WI38 (cell line): ENCODE measurements around the gene METTL14.
A peak's percentile ranks its signal among the peaks of the same experiment; 100 is the strongest.

Source experiments
- H3K4me3 ChIP-seq: 2 replicates; pipeline ENCODE4 v1.5.1; 2011; ENCODE audit warnings: low read depth, mild to moderate bottlenecking, control low read depth, low read length
- TF ChIP-seq, protein P1 (sequence below): IDR thresholded peaks from 2 replicates; pipeline ENCODE4 v1.5.1; 2012; ENCODE audit warnings: low read depth, mild to moderate bottlenecking, control low read depth, low read length

METTL14 gene

GRCh38 chr4:118723369-118723768, 38.2 kb downstream of the METTL14 start:
- H3K4me3 ChIP-seq, result no peak overlapping the region
- TF ChIP-seq, protein P1, sequence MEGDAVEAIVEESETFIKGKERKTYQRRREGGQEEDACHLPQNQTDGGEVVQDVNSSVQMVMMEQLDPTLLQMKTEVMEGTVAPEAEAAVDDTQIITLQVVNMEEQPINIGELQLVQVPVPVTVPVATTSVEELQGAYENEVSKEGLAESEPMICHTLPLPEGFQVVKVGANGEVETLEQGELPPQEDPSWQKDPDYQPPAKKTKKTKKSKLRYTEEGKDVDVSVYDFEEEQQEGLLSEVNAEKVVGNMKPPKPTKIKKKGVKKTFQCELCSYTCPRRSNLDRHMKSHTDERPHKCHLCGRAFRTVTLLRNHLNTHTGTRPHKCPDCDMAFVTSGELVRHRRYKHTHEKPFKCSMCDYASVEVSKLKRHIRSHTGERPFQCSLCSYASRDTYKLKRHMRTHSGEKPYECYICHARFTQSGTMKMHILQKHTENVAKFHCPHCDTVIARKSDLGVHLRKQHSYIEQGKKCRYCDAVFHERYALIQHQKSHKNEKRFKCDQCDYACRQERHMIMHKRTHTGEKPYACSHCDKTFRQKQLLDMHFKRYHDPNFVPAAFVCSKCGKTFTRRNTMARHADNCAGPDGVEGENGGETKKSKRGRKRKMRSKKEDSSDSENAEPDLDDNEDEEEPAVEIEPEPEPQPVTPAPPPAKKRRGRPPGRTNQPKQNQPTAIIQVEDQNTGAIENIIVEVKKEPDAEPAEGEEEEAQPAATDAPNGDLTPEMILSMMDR, result no peak

- no peak overlapping the region for H3K4me3 ChIP-seq
- TF ChIP-seq, protein P1, result no peak
These were observed 42.2 kb downstream of the METTL14 start for GRCh38 chr4:118727360-118727759.

- peak overlapping the region; percentile 28; the same call in 1 of the 2 replicates for H3K4me3 ChIP-seq
- TF ChIP-seq, protein P1, result no peak
These were observed 44.4 kb downstream of the METTL14 start for GRCh38 chr4:118729287-118730286.

DNA sequence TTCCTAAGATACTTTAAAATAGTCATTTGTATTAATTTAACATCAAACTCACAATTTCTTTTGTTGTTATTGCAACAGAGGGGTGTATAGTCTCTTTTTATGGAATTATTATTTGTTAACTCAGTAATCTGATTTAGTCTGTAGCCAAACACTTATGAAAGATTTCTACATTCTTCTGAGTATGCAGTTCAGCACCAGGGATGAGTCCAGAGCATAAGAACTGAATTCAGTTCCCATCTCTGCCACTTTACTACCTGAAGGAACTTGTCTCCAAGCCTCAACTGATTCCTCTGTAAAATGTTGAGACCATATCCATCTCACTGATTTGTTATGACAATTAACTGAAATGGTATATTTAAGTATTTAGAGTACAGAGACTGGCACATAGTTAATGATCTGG, 45.5 kb downstream of the METTL14 start:
- no peak overlapping the region for H3K4me3 ChIP-seq
- TF ChIP-seq, protein P1, result no peak

DNA sequence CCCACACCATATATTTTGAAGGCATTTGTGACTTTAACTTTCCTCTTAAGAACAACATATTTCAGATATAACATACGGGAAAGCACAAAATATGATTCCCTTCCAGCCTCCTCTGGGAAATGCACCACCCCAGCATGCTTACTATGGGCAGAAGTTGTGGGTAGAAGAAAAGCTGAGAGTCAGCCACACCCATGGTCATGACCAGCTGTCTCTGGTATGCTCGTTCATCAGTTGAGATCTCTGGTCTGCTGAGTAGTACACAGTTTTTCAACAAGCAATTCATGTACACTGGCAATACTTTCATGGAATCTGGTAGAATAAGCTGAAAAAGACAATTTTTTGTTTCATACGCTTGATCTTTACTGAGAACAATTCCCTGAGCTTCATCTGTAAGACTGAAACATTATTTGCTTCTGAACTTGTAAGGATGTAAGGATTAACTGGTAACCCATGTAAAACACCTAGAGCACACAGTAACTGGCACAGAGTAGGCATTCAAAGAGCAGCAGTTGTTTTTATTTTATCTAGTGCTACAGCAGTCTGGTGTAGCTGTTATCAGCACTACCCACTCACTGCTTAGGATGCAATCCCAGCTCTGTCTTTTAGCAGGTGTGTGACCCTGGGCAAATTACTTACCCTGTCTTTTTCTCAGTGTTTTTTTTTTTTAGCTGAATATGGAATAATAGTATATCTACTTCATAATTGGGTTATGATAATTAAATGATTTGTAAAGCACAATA, 47.6 kb downstream of the METTL14 start:
- H3K4me3 ChIP-seq, result no peak overlapping the region
- TF ChIP-seq, protein P1, result no peak

GRCh38 chr4:118734491-118735205, 49.5 kb downstream of the METTL14 start:
- TF ChIP-seq, protein P1, result no peak
- H3K4me3 ChIP-seq, result no peak overlapping the region
